B cell (primary cell): ENCODE measurements around the gene TECPR2. TPM values are rescaled to one million over a fixed set of nuclear protein-coding genes. Genes with fewer than 3 reads are reported as not detected.

ENCODE experiments used
- ATAC-seq: fragments of 200-7000 bp; cut with Tn5 transposase; one replicate; pipeline ENCODE4 v1.10.0; 2021; ENCODE audit warnings: low read depth, mild to moderate bottlenecking, moderate number of reproducible peaks, moderate library complexity
- CTCF ChIA-PET: fragments of 350-600 bp; sonication (Branson Sonifier 250); formaldehyde crosslinking; loops from one replicate; lab custom pipeline; 2021; ENCODE audit warnings: antibody characterized with exemption, inconsistent platforms; lab: Charles Lee
- POLR2A ChIA-PET: fragments of 350-600 bp; sonication (Branson Sonifier 250); formaldehyde crosslinking; loops from one replicate; lab custom pipeline; 2021; ENCODE audit warnings: antibody characterized with exemption; lab: Charles Lee
- DNase-seq: peaks from one replicate; pipeline ENCODE4 v3.0.0; 2013
- H2AFZ ChIP-seq: 2 replicates; pipeline ENCODE4 v1.6.1; 2012; ENCODE audit warnings: mild to moderate bottlenecking, low read depth, low read length; ENCODE audit not compliant: insufficient read depth, poor library complexity, severe bottlenecking
- H3K27ac ChIP-seq, 2 donors: 1 replicate in 1 of 2; 2 replicates in 1 of 2; pipeline ENCODE4 v1.5.1; 2012 to 2013; ENCODE audit warnings: low read length in 2 of 2, mild to moderate bottlenecking in 2 of 2, moderate library complexity in 1 of 2
- H3K27me3 ChIP-seq, 4 experiments: fragments of 200-600 bp in 1 of 4; sonication (generic) in 1 of 4; replicated peaks in 1 of 4; 1 replicate in 2 of 4; 2 replicates in 2 of 4; pipeline versions ENCODE4 v1.6.1 to v1.7.0; 2013 to 2016; ENCODE audit warnings: low read length in 3 of 4, mild to moderate bottlenecking in 2 of 4, mixed read lengths in 1 of 4, moderate library complexity in 1 of 4; ENCODE audit not compliant: insufficient read depth in 4 of 4, control insufficient read depth in 3 of 4; ENCODE audit errors: control extremely low read depth in 1 of 4
- H3K36me3 ChIP-seq, 2 experiments: replicated peaks in 1 of 2; 1 replicate in 1 of 2; 2 replicates in 1 of 2; pipeline versions ENCODE4 v1.6.1 to v1.7.1; 2013; ENCODE audit warnings: low read length in 1 of 2; ENCODE audit not compliant: insufficient read depth in 2 of 2, control insufficient read depth in 1 of 2; ENCODE audit errors: control extremely low read depth in 1 of 2, extremely low read depth in 1 of 2
- H3K4me1 ChIP-seq, 2 donors: fragments of 200-600 bp in 1 of 2; sonication (generic) in 1 of 2; 1 replicate in 1 of 2; 2 replicates in 1 of 2; pipeline versions ENCODE4 v1.5.1 to v1.6.1; 2013 to 2017; ENCODE audit warnings: low read length in 2 of 2; ENCODE audit not compliant: control insufficient read depth in 2 of 2, insufficient read depth in 2 of 2
- H3K4me2 ChIP-seq: replicated peaks from 2 replicates; pipeline ENCODE3; 2012; ENCODE audit warnings: mild to moderate bottlenecking, low read depth, low read length; ENCODE audit not compliant: poor library complexity, severe bottlenecking
- H3K4me3 ChIP-seq, 5 experiments: fragments of 200-600 bp in 1 of 5; sonication (generic) in 1 of 5; 1 replicate in 3 of 5; 2 replicates in 2 of 5; pipeline versions ENCODE4 v1.5.1 to v1.7.0; 2011 to 2016; ENCODE audit warnings: low read length in 4 of 5, mild to moderate bottlenecking in 4 of 5, low read depth in 2 of 5, control low read depth in 1 of 5, moderate library complexity in 1 of 5; ENCODE audit not compliant: insufficient read depth in 1 of 5; ENCODE audit errors: control extremely low read depth in 1 of 5, extremely low read depth in 1 of 5
- H3K79me2 ChIP-seq: fragments of 200-600 bp; sonication (generic); one replicate; pipeline ENCODE4 v1.6.0; 2016; ENCODE audit warnings: low read length; ENCODE audit not compliant: control insufficient read depth, insufficient read depth
- H3K9ac ChIP-seq: fragments of 200-600 bp; sonication (generic); 2 replicates; pipeline ENCODE4 v1.6.1; 2017; ENCODE audit warnings: mild to moderate bottlenecking, low read length, moderate library complexity
- H3K9me3 ChIP-seq, 3 donors: one replicate each; pipeline versions ENCODE4 v1.6.1 to v1.7.1; 2013; ENCODE audit warnings: low read length in 2 of 3; ENCODE audit not compliant: control insufficient read depth in 2 of 3, insufficient read depth in 1 of 3; ENCODE audit errors: control extremely low read depth in 1 of 3
- H4K20me1 ChIP-seq: 2 replicates; pipeline ENCODE4 v1.6.0; 2012; ENCODE audit warnings: mild to moderate bottlenecking, low read length; ENCODE audit not compliant: insufficient read depth, control insufficient read depth, poor library complexity, severe bottlenecking
- H3K27ac Mint-ChIP-seq: one replicate; pipeline ENCODE4 v1.8.0; 2021; ENCODE audit warnings: mixed read lengths
- H3K27me3 Mint-ChIP-seq: one replicate; pipeline ENCODE4 v1.8.0; 2021; ENCODE audit warnings: mixed read lengths
- H3K4me1 Mint-ChIP-seq: one replicate; pipeline ENCODE4 v1.8.0; 2021; ENCODE audit warnings: mixed read lengths
- H3K4me3 Mint-ChIP-seq: one replicate; pipeline ENCODE4 v1.8.0; 2021; ENCODE audit warnings: mixed read lengths
- H3K9me3 Mint-ChIP-seq: one replicate; pipeline ENCODE4 v1.8.0; 2022; ENCODE audit warnings: mixed read lengths; ENCODE audit not compliant: insufficient read depth
- EZH2 ChIP-seq: IDR thresholded peaks from 2 replicates; pipeline ENCODE4 v1.6.1; 2012; ENCODE audit warnings: borderline replicate concordance, low read depth, mild to moderate bottlenecking, moderate library complexity, low read length; ENCODE audit not compliant: insufficient read depth, poor library complexity, severe bottlenecking
- WGBS: methylation state at CpG from one replicate; pipeline ENCODE4 v1.1.5; 2013; ENCODE audit warnings: missing lambda C conversion rate; ENCODE audit not compliant: insufficient coverage; 5-methylcytosine and 5-hydroxymethylcytosine counted together
- intact Hi-C: fragments of 100-400 bp; cut with micrococcal nuclease; formaldehyde crosslinking; loops from one replicate; pipeline ENCODE4 v1.10.0; 2022
- polyA plus RNA-seq: library from polyadenylated mRNA; depleted of rRNA; stranded (reverse); fragments of >200 nt; gene quantifications from 2 replicates; pipeline ENCODE4 v1.2.3, GENCODE V29; 2012
- total RNA-seq, 2 donors: library from RNA; stranded (reverse); fragments of 120-200 nt in 1 of 2; gene quantifications; 1 replicate in 1 of 2; 2 replicates in 1 of 2; pipeline versions ENCODE4 v1.2.3 to v1.2.4, GENCODE V29; 2013 to 2022
- TF ChIP-seq, protein P1 (sequence below): fragments of 200-600 bp; IDR thresholded peaks from one replicate; pipeline ENCODE4 v1.8.0; 2022; ENCODE audit warnings: antibody characterized with exemption, mild to moderate bottlenecking

TECPR2 gene
- total and polyA plus RNA-seq, 2 donors (not counting 1 experiment from before 2014, with no cell fraction given): 4.7 to 10.8 TPM

DNA sequence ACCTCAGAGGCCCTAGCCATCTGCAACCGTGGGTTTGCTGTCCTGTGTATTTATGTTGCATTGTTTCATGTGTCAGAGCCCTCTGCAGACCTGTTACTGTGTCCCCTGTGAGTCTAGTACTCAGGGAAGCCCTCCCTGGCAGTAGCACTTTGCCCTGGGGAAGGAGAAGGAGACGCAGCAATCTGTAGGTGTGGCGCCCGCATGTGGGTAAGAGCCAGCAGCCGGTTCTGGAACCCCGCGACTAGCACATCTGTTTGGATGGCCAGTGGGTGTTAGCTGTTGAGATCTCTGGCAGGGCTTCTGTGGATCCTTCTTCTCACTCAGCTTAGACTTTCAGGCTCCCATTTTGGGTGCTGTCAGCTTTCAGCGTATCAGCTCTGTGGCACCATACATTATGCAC, 57.0 kb downstream of the TECPR2 start:
- ChIA-PET CTCF (no interaction called here), POLR2A (no interaction called here)
- Mint-ChIP-seq H3K4me1 (no peaks in the 10 kb centered on the region), H3K4me3 (no peak overlapping the region), H3K27me3 (no peaks in the 10 kb centered on the region), H3K9me3 (no peaks in the 10 kb centered on the region), H3K27ac (no peak overlapping the region)
- Histone ChIP-seq H2AFZ (no peak overlapping the region), H3K27ac (no peak overlapping the region), H3K36me3 (peaks cover 2 to 5% of the 10 kb centered on the region in 2 experiments), H3K4me3 (no peak overlapping the region), H3K9ac (no peak overlapping the region), H3K79me2 (no peaks in the 10 kb centered on the region), H4K20me1 (no peaks in the 10 kb centered on the region), H3K9me3 (no peaks in the 10 kb centered on the region), H3K4me1 (no peaks in the 10 kb centered on the region), H3K27me3 (no peaks in the 10 kb centered on the region), H3K4me2 (no peak overlapping the region)
- TF ChIP-seq, protein P1, sequence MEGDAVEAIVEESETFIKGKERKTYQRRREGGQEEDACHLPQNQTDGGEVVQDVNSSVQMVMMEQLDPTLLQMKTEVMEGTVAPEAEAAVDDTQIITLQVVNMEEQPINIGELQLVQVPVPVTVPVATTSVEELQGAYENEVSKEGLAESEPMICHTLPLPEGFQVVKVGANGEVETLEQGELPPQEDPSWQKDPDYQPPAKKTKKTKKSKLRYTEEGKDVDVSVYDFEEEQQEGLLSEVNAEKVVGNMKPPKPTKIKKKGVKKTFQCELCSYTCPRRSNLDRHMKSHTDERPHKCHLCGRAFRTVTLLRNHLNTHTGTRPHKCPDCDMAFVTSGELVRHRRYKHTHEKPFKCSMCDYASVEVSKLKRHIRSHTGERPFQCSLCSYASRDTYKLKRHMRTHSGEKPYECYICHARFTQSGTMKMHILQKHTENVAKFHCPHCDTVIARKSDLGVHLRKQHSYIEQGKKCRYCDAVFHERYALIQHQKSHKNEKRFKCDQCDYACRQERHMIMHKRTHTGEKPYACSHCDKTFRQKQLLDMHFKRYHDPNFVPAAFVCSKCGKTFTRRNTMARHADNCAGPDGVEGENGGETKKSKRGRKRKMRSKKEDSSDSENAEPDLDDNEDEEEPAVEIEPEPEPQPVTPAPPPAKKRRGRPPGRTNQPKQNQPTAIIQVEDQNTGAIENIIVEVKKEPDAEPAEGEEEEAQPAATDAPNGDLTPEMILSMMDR: no peak
- TF ChIP-seq EZH2: no peak
- DNase-seq (no peak), ATAC-seq (no peak)
- intact Hi-C loops: no loop called here
- WGBS: 89% methylated on average over 7 of the region's 8 CpGs

DNA sequence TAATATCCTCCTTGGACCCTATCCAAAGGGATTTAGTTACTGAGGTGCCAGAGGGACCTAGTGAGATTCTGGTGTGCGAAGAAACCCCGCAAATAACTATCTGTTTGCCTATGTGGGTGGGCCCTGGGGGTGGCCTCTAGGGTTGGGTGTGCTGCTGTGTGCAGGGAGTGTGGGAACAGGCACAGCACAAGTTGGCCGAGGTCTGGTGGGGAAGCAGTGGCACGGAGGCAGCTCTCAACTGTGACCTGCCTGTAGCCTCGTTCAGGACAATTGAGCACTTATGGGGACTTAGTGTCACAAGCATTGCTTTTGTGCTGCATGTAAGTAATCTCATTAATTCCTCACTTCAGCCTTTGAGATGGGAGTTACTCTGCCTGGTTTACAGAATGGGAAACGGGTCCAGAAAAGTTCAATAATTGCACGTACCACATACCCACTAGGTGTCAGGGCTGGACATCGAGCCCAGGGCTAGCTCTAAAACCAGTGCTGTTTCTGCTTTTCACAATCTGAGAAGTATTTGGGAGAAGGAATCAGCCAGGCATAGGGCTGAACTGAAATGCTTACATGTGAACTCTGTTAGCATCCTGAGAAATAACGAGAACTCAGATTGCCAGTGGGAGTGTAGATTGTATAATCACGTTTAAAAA, 58.8 kb downstream of the TECPR2 start:
- peaks cover 2% of the 10 kb centered on the region in 2 experiments for H3K36me3 ChIP-seq
- H3K9me3 ChIP-seq: no peaks in the 10 kb centered on the region
- H3K27me3 Mint-ChIP-seq: no peaks in the 10 kb centered on the region
- 95% methylated on average over 8 of the region's 10 CpGs for WGBS
- intact Hi-C loops: no loop called here
- H3K27ac Mint-ChIP-seq: no peak overlapping the region
- H3K79me2 ChIP-seq: no peaks in the 10 kb centered on the region
- ChIA-PET CTCF (interaction anchor here (0.6 to 1.0 kb wide), 2 partner anchors 88 to 176 kb away, joined by 3 read pairs; partner anchors contain the start of gene ANKRD9), POLR2A (no interaction called here)
- H3K9me3 Mint-ChIP-seq: no peaks in the 10 kb centered on the region
- no peak overlapping the region for H2AFZ ChIP-seq
- no peaks in the 10 kb centered on the region for H3K27me3 ChIP-seq
- no peak for TF ChIP-seq EZH2
- TF ChIP-seq, protein P1: no peak
- H3K4me1 Mint-ChIP-seq: no peaks in the 10 kb centered on the region
- no peaks in the 10 kb centered on the region for H4K20me1 ChIP-seq
- no peak overlapping the region for H3K4me3 ChIP-seq
- no peak overlapping the region for H3K4me3 Mint-ChIP-seq
- ATAC-seq (no peak), DNase-seq (no peak)
- no peak overlapping the region for H3K27ac ChIP-seq
- no peaks in the 10 kb centered on the region for H3K4me1 ChIP-seq
- no peak overlapping the region for H3K4me2 ChIP-seq
- H3K9ac ChIP-seq: no peak overlapping the region
